A549 (cell line): Measurements from ENCODE around the gene CPB1. TPM values are rescaled to one million over a fixed set of nuclear protein-coding genes. Genes with fewer than 3 reads are reported as not detected.

Source experiments
- ATAC-seq, 2 experiments: fragments of 200-7000 bp in 1 of 2; fragments of >200 bp in 1 of 2; cut with Nextera tagmentation in 1 of 2; cut with Tn5 transposase in 1 of 2; 3 replicates each; pipeline versions ENCODE4 v1.8.0 to v1.9.1; 2018 to 2020; ENCODE audit warnings: mild to moderate bottlenecking in 1 of 2, moderate library complexity in 1 of 2
- CTCF ChIA-PET: fragments of 300-600 bp; sonication (Branson Sonifier 250); formaldehyde crosslinking; extraction: SDS; loops from one replicate; lab custom pipeline; 2021; ENCODE audit warnings: antibody characterized with exemption, inconsistent platforms; lab: Yijun Ruan, JAX
- POLR2A ChIA-PET: fragments of 350-600 bp; formaldehyde crosslinking; extraction: SDS; loops from one replicate; lab custom pipeline; 2021; ENCODE audit warnings: antibody characterized with exemption, inconsistent platforms; lab: Yijun Ruan, JAX
- DNase-seq, 2 experiments: peaks; one replicate each; pipeline versions ENCODE4 v3.0.0 to v3.0.0-alpha.2; 2011 to 2016; ENCODE audit warnings: low read depth in 1 of 2, low spot score in 1 of 2
- FAIRE-seq: peaks from 2 replicates; lab custom pipeline; 2011; peaks lifted over from hg19 to GRCh38; lab: Jason Lieb, UNC
- H3K27ac ChIP-seq, 2 experiments: fragments of >200 bp; sonication (Bioruptor Twin); formaldehyde crosslinking; 3 replicates each; pipeline ENCODE4 v1.5.1; 2016 to 2017
- H3K4me1 ChIP-seq: fragments of >200 bp; sonication (Bioruptor Twin); formaldehyde crosslinking; 3 replicates; pipeline ENCODE4 v1.6.1; 2016
- H3K4me2 ChIP-seq: fragments of >200 bp; sonication (Bioruptor Twin); formaldehyde crosslinking; 3 replicates; pipeline ENCODE4 v1.6.1; 2016
- H3K4me3 ChIP-seq: fragments of >200 bp; sonication (Bioruptor Twin); formaldehyde crosslinking; 3 replicates; pipeline ENCODE4 v1.5.1; 2016
- H3K9me3 ChIP-seq: fragments of >200 bp; sonication (Bioruptor Twin); formaldehyde crosslinking; 3 replicates; pipeline ENCODE4 v1.6.1; 2016
- CEBPB ChIP-seq, 2 experiments: fragments of >200 bp in 1 of 2; sonication (Bioruptor Twin) in 1 of 2; formaldehyde crosslinking in 1 of 2; IDR thresholded peaks; 2 replicates each; pipeline ENCODE4 v1.6.1; 2012 to 2016
- CHD4 ChIP-seq: fragments of 200-600 bp; sonication (generic); IDR thresholded peaks from 2 replicates; pipeline ENCODE4 v1.6.1; 2016; ENCODE audit warnings: antibody characterized with exemption, mild to moderate bottlenecking, borderline replicate concordance
- FOSL2 ChIP-seq, 2 experiments: fragments of 450-650 bp in 1 of 2; fragments of >200 bp in 1 of 2; sonication (Bioruptor Twin) in 1 of 2; formaldehyde crosslinking; IDR thresholded peaks; 2 replicates each; pipeline versions ENCODE4 v1.5.0 to v1.6.1; 2016 to 2020; ENCODE audit warnings: mild to moderate bottlenecking in 1 of 2, moderate library complexity in 1 of 2
- HDAC2 ChIP-seq: fragments of 200-600 bp; sonication (generic); IDR thresholded peaks from 2 replicates; pipeline ENCODE4 v1.6.1; 2016
- HOXA7 ChIP-seq: fragments of 250-450 bp; sonication (Bioruptor Pico); IDR thresholded peaks from 2 replicates; pipeline ENCODE4 v1.5.0; 2020; ENCODE audit warnings: mild to moderate bottlenecking, moderate library complexity
- POLR2AphosphoS2 ChIP-seq: conservative IDR thresholded peaks from 2 replicates; pipeline ENCODE4 v1.6.1; 2012; ENCODE audit warnings: low read length, improper control_type of control experiment, inconsistent platforms
- RFX5 ChIP-seq: fragments of 450-650 bp; IDR thresholded peaks from 2 replicates; pipeline ENCODE4 v1.7.1; 2014; ENCODE audit warnings: antibody characterized with exemption, mild to moderate bottlenecking, moderate library complexity
- ZNF302 ChIP-seq: fragments of 250-450 bp; sonication (Bioruptor Pico); IDR thresholded peaks from 2 replicates; pipeline ENCODE4 v1.9.0; 2021; ENCODE audit warnings: inconsistent platforms, mild to moderate bottlenecking, moderate library complexity
- ZSCAN20 ChIP-seq: fragments of 250-450 bp; sonication (Bioruptor Pico); IDR thresholded peaks from 2 replicates; pipeline ENCODE4 v1.8.0; 2022; ENCODE audit warnings: mild to moderate bottlenecking, moderate library complexity
- WGBS: methylation state at CpG from one replicate; pipeline ENCODE4 v1.1.6; 2017; ENCODE audit errors: missing lambda C conversion rate; 5-methylcytosine and 5-hydroxymethylcytosine counted together
- polyA plus RNA-seq, 4 experiments: library from polyadenylated mRNA; depleted of rRNA in 3 of 4; stranded (reverse); fragments of >200 nt; fragmentation: RNase III in 1 of 4; extraction: RNeasy Plus Mini Kit Qiagen cat#74134 plus additional on column Dnase treatment in 1 of 4; gene quantifications; 2 replicates in 3 of 4; 3 replicates in 1 of 4; pipeline ENCODE4 v1.2.3, GENCODE V29; 2011 to 2017
- TF ChIP-seq, protein P1 (sequence below): fragments of 200-600 bp; sonication (generic); IDR thresholded peaks from 2 replicates; pipeline ENCODE4 v1.6.1; 2016; ENCODE audit warnings: antibody characterized with exemption, mild to moderate bottlenecking, moderate library complexity
- TF ChIP-seq, protein P2 (sequence below): fragments of 150-350 bp; IDR thresholded peaks from 2 replicates; pipeline ENCODE4 v1.6.1; 2014; ENCODE audit warnings: low read depth, mild to moderate bottlenecking, low read length
- TF ChIP-seq, protein P3 (sequence below): fragments of 450-650 bp; IDR thresholded peaks from 2 replicates; pipeline ENCODE4 v1.6.1; 2014; ENCODE audit warnings: antibody characterized with exemption
- TF ChIP-seq, protein P4 (sequence below): fragments of 250-450 bp; sonication (Bioruptor Pico); IDR thresholded peaks from 2 replicates; pipeline ENCODE4 v1.5.0; 2020; ENCODE audit warnings: low read depth, mild to moderate bottlenecking, moderate library complexity

CPB1 gene
- polyA plus RNA-seq, 2 of the 4 experiments (the other 2 are of a cell fraction), result not detected

DNA sequence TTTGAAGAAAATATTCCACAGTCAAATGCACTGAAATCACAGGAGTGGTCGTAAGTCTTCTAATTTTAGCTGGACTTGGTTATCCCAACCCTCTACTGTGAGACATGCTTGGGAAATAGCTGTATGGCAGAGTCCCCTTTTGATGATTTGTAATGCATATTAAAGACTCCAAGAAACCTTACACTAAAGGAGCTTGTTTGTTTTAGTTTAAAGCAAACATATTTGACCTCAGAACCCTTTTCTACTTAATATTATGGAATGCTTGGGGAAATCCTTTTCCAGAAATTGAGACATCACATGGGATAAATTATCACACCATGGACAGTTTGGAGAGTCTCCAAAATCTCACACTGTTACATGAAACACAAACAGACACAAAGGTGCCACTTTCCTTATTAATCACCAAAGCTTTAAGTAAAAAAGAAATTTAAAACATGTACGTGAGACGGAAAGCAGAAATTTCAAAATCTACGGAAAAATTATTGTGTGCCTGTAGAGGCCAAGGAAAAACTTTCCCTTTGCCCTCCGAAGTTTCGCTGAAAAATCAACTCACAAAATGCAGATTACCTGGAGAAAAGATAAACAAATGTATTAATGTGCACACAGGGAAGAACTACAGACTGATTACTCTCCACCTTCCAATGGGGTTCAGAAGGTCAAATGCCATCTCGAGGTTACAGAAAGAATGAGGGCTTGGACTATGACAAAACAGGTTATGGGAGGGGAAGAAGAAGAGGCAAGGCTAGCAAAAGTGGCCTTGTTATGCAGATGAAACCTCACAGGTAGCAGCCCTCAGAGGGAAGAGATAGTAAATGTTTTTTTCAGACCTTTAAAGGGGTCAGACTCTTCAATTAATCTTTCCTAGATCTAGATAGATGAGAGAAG, 7.0 kb upstream of the CPB1 start:
- FAIRE-seq, result no peak
- CTCF ChIA-PET, result interaction anchor here (0.7 to 1.2 kb wide), 3 partner anchors 8 to 123 kb away, joined by 3 read pairs; no protein-coding TSS in a partner anchor
- 0 out of 3 replicates have a peak overlapping the region, but pooled peaks have one; percentile 9 for H3K4me2 ChIP-seq

DNA sequence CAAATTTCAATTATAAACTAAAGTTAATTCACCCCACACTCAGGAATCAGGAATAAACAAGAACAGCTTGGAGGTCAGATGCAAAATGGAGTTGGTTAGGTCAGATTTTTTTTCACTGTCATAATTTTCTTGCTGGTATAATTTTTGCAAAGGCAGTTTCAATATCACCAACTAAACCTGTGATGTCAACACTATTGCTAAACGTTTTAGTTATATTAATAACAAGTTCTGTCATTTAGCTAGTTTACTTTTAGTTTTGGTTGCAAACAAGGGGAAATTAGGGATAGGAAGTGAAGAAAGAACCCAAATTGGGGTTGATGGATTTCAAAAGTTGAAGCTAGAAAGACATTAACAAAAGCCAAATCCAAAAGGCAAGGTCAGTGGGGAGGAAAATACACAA, 4.6 kb upstream of the CPB1 start:
- no peak for ATAC-seq

More for the DNA sequence above, 7.0 kb upstream of the CPB1 start:
- Histone ChIP-seq H3K4me3 (no peak overlapping the region), H3K27ac (no peak overlapping the region), H3K9me3 (no peaks in the 10 kb centered on the region), H3K4me1 (no peaks in the 10 kb centered on the region)
- POLR2A ChIA-PET, result no interaction called here
- DNase-seq, result peak in 1 of 2 experiments; percentile 2
- TF ChIP-seq, protein P1, sequence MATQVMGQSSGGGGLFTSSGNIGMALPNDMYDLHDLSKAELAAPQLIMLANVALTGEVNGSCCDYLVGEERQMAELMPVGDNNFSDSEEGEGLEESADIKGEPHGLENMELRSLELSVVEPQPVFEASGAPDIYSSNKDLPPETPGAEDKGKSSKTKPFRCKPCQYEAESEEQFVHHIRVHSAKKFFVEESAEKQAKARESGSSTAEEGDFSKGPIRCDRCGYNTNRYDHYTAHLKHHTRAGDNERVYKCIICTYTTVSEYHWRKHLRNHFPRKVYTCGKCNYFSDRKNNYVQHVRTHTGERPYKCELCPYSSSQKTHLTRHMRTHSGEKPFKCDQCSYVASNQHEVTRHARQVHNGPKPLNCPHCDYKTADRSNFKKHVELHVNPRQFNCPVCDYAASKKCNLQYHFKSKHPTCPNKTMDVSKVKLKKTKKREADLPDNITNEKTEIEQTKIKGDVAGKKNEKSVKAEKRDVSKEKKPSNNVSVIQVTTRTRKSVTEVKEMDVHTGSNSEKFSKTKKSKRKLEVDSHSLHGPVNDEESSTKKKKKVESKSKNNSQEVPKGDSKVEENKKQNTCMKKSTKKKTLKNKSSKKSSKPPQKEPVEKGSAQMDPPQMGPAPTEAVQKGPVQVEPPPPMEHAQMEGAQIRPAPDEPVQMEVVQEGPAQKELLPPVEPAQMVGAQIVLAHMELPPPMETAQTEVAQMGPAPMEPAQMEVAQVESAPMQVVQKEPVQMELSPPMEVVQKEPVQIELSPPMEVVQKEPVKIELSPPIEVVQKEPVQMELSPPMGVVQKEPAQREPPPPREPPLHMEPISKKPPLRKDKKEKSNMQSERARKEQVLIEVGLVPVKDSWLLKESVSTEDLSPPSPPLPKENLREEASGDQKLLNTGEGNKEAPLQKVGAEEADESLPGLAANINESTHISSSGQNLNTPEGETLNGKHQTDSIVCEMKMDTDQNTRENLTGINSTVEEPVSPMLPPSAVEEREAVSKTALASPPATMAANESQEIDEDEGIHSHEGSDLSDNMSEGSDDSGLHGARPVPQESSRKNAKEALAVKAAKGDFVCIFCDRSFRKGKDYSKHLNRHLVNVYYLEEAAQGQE, result no peak
- TF ChIP-seq, all 56 proteins: peak for 0
- WGBS, result 58% methylated on average over 7 of the region's 7 CpGs
- peak in 1 of 2 experiments; percentile 41; a peak in 2 of 6 replicates for ATAC-seq

DNA sequence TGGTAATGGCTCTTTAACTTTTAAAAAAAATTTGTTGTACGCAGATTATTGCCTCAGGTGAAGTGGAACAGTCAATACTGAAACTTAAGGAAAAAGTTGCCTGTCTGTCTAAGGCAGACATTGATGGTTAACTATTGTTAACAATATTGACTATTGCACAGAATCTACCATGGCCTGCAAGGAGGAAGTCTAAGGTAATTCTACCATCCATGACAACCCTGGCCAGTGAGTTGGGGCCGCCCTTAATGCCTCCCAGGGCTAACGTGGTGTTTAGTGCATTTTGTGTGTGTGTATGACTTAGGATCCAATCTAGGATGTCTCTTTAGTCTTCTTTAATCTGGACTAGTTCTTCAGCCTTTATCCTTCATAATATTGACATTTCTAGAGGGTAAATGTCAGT, 2.1 kb upstream of the CPB1 start:
- Histone ChIP-seq H3K4me2 (no peak overlapping the region), H3K4me3 (no peak overlapping the region), H3K4me1 (no peaks in the 10 kb centered on the region), H3K27ac (no peak overlapping the region), H3K9me3 (no peaks in the 10 kb centered on the region)
- CTCF ChIA-PET, result no interaction called here
- TF ChIP-seq, protein P2, sequence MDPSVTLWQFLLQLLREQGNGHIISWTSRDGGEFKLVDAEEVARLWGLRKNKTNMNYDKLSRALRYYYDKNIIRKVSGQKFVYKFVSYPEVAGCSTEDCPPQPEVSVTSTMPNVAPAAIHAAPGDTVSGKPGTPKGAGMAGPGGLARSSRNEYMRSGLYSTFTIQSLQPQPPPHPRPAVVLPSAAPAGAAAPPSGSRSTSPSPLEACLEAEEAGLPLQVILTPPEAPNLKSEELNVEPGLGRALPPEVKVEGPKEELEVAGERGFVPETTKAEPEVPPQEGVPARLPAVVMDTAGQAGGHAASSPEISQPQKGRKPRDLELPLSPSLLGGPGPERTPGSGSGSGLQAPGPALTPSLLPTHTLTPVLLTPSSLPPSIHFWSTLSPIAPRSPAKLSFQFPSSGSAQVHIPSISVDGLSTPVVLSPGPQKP, result no peak
- TF ChIP-seq CHD4, result no peak
- TF ChIP-seq ZNF302 (CRISPR knock-in tag), result no peak
- no peak for TF ChIP-seq HOXA7
- TF ChIP-seq FOSL2 (IDR thresholded peaks at IDR 0.05), result no peak
- TF ChIP-seq FOSL2 (CRISPR knock-in tag; IDR thresholded peaks at IDR 0.05), result no peak
- TF ChIP-seq, protein P3, sequence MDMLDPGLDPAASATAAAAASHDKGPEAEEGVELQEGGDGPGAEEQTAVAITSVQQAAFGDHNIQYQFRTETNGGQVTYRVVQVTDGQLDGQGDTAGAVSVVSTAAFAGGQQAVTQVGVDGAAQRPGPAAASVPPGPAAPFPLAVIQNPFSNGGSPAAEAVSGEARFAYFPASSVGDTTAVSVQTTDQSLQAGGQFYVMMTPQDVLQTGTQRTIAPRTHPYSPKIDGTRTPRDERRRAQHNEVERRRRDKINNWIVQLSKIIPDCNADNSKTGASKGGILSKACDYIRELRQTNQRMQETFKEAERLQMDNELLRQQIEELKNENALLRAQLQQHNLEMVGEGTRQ, result no peak
- no peak for TF ChIP-seq CEBPB (IDR thresholded peaks at IDR 0.05)
- TF ChIP-seq HDAC2, result no peak
- TF ChIP-seq POLR2AphosphoS2, result no peak
- TF ChIP-seq, protein P4, sequence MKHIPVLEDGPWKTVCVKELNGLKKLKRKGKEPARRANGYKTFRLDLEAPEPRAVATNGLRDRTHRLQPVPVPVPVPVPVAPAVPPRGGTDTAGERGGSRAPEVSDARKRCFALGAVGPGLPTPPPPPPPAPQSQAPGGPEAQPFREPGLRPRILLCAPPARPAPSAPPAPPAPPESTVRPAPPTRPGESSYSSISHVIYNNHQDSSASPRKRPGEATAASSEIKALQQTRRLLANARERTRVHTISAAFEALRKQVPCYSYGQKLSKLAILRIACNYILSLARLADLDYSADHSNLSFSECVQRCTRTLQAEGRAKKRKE (CRISPR knock-in tag), result no peak
- TF ChIP-seq RFX5, result no peak
- 37% methylated on average over 3 of the region's 3 CpGs for whole genome bisulfite sequencing
- POLR2A ChIA-PET, result no interaction called here
- ATAC-seq, result no peak
- no peak for FAIRE-seq
- DNase-seq, result no peak

More for the DNA sequence above, 4.6 kb upstream of the CPB1 start:
- H3K27ac ChIP-seq, result no peak overlapping the region
- CTCF ChIA-PET, result interaction anchor here (0.6 kb wide), 1 partner anchor 121 kb away, joined by 3 read pairs; no protein-coding TSS in a partner anchor
- WGBS, result 2% methylated on average over 1 of the region's 1 CpG
- no peak for TF ChIP-seq ZSCAN20 (CRISPR knock-in tag)
- TF ChIP-seq, all 56 proteins: peak for 0
- Histone ChIP-seq H3K9me3 (no peaks in the 10 kb centered on the region), H3K4me2 (no peak overlapping the region), H3K4me3 (no peak overlapping the region), H3K4me1 (no peaks in the 10 kb centered on the region)
- FAIRE-seq (no peak), DNase-seq (no peak)
- POLR2A ChIA-PET, result no interaction called here
